ENCODE measurements around the gene MAP2K2.
"Not testable (repeated sequence)": the region's sequence is repeated elsewhere in the genome, so short reads cannot be mapped to it uniquely, and the experiment has no call there.

Gene MAP2K2

GRCh38 chr19:4123615-4124568, at the start of gene MAP2K2:
MAP2K2 (minus strand) TSS chr19:4124122; CDS start chr19:4123875, 247 bp downstream.
- peak; percentile 84 to 92 for DNase-seq

DNA sequence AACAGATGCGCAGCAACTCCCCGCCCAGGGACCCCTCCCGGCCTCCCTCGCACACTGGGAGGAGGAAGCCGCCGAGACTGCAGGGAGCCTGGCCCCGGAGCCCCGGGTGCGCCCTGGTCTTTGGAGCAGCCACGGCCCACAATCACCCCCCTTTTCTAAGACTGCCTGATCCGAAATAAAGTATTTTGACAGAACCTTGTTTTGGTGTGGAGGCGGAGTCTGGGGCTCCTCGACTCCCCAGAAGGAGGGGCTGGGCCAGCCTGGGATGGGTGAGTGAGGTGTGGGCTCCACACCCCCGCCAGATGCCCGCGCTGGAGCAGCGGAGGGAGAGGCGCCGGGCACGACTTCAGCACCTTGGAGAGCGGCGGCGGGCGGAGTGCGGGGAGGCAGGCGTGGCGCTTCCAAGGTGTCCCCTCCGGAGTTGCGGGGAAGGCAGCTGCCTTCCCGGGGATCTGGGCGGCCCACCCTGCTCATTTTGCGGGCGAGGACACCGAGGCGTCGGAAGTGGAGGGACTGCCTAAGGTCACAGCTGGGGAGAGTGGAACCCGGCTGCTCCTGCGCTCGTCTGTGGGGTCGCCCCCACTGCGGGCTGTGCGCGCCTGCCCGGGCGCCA, 49.0 kb upstream of the MAP2K2 start:
- DNase-seq, result peak; percentile 32 to 63

GRCh38 chr19:4171676-4172075, 47.8 kb upstream of the MAP2K2 start:
- no peak for DNase-seq

DNA sequence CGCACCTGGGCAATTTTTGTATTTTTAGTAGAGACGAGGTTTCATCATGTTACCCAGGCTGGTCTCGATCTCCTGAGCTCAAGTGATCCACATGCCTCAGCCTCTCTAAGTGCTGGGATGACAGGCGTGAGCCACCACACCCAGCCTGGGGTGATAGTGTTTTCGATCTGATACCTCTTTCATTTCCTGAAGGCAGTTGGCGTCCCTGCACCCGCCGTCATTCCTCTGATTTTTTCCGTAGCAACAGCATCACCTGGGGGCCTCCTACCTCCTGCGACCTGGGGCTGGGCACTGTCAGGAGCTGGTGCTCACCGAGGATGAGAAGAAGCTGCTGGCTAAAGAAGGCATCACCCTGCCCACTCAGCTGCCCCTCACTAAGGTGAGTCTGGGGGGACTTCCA, 40.3 kb upstream of the MAP2K2 start:
- no peak for DNase-seq

DNA sequence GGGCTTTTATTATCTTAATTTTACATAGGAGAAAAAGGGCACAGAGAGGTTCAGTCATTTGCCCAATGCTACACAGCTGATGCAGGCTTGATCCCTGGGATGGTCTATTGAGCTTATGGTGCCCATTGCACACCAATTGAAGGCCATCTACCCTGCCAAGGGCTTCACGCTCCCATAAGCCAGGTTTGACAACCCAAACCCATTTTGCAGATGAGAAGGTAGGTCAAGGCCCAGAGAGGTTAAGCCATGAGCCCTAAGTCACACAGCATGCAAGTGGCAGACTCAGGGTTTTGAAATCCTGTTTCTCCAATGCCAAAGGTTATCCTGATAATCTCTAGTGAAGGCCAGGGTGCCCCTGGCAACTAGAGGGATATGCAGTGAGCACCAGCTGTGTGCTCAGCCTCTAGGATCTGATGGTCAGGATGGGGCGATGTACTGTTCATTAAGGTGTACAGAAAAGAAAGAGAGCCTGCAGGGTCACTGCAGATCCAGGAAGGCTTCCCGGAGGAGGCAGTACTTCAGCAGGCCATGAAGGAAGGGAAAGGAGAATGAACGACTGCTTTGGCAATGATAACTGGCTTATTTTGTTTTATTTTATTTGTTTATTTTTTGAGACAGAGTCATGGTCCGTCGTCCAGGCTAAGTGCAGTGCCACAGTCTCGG, 37.6 kb upstream of the MAP2K2 start:
- no peak for DNase-seq

- not testable (repeated sequence) for DNase-seq
These were observed 34.0 kb upstream of the MAP2K2 start for GRCh38 chr19:4157971-4158370.

- no peak for DNase-seq
These were observed 33.2 kb upstream of the MAP2K2 start for GRCh38 chr19:4157164-4157563.

GRCh38 chr19:4154571-4155312, 30.8 kb upstream of the MAP2K2 start:
- DNase-seq, result peak in 1 of 2 experiments; percentile 33

GRCh38 chr19:4152241-4152998, 28.5 kb upstream of the MAP2K2 start:
- no peak for DNase-seq

DNA sequence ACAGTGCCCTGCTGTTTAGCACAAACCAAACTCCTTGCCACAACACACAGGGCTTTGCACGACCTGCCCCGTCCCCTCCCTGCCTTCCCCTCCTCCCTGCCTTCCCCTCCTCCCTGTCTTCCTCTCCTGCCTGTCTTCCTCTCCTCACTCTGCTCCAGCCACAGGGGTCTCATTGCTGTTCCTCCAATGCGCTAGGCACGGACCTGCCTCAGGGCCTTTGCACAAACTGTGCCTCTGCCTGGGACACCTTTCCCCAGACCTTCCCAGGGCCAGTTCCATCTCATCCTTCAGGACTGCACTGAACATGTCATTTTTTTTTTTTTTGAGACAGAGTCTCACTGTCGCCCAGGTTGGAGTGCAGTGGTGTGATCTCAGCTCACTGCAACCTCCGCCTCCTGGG, 27.7 kb upstream of the MAP2K2 start:
- DNase-seq, result no peak

- DNase-seq, result no peak
These were observed 25.8 kb upstream of the MAP2K2 start for GRCh38 chr19:4149518-4150288.

- DNase-seq, result no peak
These were observed 20.8 kb upstream of the MAP2K2 start for GRCh38 chr19:4144666-4145249.

DNA sequence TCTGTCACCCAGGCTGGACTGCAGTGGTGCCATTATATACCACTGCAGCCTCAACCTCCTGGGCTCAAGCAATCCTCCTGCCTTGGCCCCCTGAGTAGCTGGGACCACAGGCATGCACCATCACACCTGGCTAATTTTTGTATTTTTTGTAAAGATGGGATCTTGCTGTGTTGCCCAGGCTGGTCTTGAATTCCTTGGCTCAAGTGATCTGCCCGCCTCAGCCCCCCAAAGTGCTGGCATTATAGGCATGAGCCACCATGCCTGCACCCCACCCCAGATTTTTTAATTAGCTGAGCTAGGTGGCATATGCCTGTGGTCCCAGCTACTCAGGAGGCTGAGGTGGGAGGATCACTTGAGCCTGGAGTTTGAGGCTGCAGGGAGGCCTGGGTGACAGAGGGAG, 19.0 kb upstream of the MAP2K2 start:
- not testable (repeated sequence) for DNase-seq

DNA sequence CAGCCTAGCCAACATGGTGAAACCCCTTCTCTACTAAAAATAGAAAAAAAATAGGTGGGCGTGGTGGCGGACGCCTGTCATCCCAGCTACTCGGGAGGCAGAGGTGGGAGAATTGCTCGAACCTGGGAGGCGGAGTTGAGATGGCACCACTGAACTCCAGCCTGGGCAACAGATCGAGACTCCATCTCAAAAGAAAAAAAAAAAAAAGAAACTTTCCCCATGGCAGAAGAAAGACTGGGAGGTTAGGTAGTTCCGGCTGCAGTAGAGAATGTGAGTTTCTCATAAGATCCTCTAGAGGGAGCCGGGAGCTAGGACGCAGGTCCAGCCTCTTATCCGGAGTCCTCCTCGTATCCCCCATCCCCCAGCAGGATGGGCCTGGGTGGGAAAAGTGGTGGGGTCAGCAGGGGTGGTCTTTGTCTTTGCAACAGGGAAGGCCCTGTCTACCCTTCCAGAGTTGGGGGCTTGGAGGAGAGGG, 16.4 kb upstream of the MAP2K2 start:
- DNase-seq, result peak; percentile 52 to 76

GRCh38 chr19:4139614-4140236, 15.8 kb upstream of the MAP2K2 start:
- DNase-seq, result peak; percentile 50 to 78

DNA sequence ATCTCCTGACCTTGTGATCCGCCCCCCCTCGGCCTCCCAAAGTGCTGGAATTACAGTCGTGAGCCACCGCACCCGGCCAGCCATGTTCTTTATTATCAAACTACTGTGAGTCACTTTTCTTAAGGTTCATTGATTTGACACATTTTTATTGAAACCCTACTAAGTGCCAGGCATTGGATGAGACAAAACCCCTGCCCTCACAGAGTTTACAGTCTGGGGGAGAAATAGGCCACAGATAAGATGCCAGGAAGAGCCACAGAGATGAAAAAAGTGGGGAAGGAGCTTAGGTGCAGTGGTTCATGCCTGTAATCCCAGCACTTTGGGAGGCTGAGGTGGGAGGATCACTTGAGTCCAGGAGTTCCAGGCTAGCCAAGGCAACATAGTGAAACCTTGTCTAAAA, 14.5 kb upstream of the MAP2K2 start:
- DNase-seq, result no peak

GRCh38 chr19:4136680-4137088, 12.8 kb upstream of the MAP2K2 start:
- no peak for DNase-seq

GRCh38 chr19:4135386-4135785, 11.5 kb upstream of the MAP2K2 start:
- DNase-seq, result not testable (repeated sequence)

- no peak for DNase-seq
These were observed 10.4 kb upstream of the MAP2K2 start for GRCh38 chr19:4134351-4134750.

DNA sequence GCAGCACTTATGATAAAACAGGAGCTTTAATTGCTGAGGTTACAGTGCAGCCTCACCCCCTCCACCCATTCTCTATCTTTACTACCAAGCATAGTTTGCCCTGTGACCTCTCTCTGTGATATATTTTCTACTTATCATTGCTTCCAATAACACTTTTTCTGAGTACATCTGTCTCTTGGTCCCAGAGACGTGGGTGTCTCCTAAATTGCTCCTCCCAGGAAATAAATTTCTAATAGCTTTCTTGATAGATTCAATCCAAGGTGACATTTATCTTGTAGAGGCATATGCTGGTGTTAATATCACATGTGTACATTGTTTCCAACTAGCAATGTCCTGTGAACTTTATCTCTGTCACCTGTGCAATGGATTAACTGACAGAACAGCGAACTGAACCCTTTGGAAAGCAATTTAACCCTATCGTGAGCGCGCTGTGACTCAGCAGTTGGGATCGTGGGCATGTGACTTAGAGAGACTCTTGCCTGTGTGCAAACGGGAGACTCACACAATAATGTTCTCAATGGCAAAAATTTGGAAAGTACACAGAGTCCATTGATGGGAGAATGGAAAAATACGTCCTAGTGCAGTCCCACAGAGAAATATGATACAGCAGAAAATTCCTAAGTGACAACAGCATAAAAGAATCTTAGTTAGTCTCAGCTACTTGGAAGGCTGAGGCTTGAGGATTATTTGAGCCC, 7.0 kb upstream of the MAP2K2 start:
- DNase-seq, result no peak

Data from NCI-H524 (cell line).